ENCODE data around the gene PWWP2B.

DNA sequence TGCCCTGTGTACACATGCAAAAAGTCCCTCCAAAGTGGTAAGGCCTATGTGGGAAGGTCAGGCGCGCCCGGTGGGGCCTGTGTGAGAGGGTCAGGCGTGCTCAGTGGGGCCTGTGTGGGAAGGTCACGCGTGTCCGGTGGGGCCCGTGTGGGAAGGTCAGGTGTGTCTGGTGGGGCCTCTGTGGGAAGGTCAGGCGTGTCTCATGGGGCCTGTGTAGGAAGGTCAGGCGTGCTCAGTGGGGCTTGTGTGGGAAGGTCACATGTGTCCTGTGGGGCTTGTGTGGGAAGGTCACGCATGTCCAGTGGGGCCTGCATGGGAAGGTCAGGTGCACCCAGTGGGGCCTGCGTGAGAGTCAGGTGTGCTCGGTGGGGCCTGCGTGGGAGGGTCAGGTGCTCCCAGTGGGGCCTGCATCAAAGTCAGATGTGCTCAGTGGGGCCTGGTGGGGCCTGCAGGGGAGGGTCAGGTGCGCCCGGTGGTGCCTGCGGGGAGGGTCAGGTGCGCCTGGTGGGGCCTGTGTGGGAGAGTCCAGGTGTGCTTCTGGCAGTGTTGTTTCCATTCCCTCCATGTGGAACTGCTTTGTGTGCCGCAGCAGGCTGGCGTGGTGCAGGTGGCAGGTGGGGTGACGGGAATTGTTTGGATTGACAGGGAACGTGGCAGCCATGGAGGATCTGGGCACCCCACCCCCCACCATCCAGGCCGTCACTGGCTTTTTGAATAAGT lies 49.6 kb upstream of the PWWP2B start:
- no peak for TF ChIP-seq POLR2A (conservative IDR thresholded peaks at IDR 0.05)
- TF ChIP-seq CTCF (IDR thresholded peaks at IDR 0.05 in 2 of 3, conservative IDR thresholded peaks at IDR 0.05 in 1 of 3; ENCODE audit: insufficient read depth in 2 of 3, low read depth in 1 of 3, low read length in 3 of 3) = no peak

Data from K562 (cell line).